ENCODE results near the gene DNPEP. TPM values are rescaled to one million over a fixed set of nuclear protein-coding genes. Genes with fewer than 3 reads are reported as not detected.
"Not testable (repeated sequence)": the region's sequence is repeated elsewhere in the genome, so short reads cannot be mapped to it uniquely, and the experiment has no call there.

DNPEP gene
- polyA plus RNA-seq, 5 donors = 48.3 to 89.7 (median 71.3) TPM

- no peak for DNase-seq
Observed at GRCh38 chr2:219420687-219421086, 33.0 kb upstream of the DNPEP start.

DNA sequence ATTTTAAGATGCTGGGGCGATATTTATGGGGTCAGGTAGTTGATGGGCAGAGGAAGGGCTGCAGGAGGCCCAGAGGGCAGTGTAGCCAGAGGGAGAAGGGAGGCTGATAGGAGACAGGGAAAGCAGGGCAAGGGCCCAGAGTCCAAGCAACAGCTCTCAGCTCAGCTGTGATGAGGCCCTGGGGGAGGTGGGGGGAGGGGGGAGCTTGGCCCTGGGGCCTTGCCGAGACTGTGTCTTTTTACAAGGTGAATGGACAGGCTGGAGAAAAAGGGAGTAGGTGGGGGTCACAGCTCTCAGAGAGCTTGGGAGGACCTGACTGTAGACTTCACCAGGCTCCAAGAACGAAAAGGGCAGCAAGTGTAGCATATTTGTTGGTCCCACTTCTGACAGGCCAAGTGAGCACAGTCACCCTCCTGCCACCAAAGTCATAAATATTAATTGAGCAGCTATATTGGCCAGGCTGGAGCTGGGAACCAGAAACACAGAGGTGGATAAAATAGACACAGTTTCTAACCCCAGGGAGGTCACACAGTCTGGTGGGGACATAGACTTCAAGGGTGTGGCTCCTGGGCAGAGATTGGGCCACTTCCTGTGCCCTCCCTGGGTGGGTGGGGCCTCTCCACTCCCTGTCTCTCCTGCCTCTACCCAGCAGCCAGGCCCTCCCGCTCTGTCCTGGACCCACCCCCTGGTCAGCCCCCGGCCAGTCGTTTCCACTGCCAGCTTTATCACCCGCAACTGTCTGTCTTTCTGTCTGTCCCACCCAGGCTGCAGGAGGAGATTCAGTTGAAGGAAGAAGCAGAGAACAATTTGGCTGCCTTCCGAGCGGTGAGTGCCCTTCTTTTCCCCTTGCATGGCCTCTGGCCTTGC, 31.9 kb upstream of the DNPEP start:
- no peak for DNase-seq

DNA sequence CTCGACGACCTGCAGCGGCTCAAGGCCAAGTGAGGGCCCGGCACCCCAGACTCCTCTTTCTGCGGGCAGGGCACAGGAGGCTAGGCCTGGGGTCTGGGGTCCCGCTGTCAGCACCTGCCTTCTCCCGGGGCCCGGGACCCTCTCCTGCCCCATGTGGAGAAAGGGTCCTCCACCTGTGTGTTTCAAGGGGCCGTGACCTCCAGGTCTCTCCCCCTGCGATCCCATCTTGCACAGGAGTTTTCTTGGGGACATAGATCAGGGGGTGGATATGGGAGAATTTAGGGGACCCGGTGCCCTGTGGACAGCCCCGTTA, 31.3 kb upstream of the DNPEP start:
- DNase-seq = no peak

- peak in 1 of 2 donors; percentile 39 for DNase-seq
Observed at GRCh38 chr2:219418155-219419011, 30.7 kb upstream of the DNPEP start, which contains the start of gene DES. Gene DES, plus strand, starts transcription at chr2:219418377. Its CDS starts 86 bp downstream, at chr2:219418463.

DNA sequence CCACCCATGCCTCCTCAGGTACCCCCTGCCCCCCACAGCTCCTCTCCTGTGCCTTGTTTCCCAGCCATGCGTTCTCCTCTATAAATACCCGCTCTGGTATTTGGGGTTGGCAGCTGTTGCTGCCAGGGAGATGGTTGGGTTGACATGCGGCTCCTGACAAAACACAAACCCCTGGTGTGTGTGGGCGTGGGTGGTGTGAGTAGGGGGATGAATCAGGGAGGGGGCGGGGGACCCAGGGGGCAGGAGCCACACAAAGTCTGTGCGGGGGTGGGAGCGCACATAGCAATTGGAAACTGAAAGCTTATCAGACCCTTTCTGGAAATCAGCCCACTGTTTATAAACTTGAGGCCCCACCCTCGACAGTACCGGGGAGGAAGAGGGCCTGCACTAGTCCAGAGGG, 29.7 kb upstream of the DNPEP start:
- DNase-seq = no peak

- no peak for DNase-seq
Observed at GRCh38 chr2:219416938-219417337, 29.2 kb upstream of the DNPEP start.

DNA sequence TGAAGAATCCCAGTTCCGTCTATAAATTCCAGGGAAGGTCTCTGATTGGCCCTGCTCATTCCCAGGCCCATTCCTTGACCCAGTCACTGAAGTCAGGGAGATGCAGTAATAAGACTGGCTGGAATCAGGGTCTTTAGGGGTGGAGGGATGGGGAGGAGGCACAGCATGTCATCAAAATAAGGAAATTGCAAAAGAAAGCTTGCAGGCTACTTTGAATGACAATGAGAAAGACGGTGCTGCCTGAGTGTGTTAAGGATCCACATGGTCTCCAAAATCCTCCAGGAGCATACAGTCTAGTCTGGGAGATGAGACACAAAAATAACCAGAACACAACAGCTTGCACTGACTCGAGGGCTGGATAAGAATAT, 28.5 kb upstream of the DNPEP start:
- no peak for DNase-seq

DNA sequence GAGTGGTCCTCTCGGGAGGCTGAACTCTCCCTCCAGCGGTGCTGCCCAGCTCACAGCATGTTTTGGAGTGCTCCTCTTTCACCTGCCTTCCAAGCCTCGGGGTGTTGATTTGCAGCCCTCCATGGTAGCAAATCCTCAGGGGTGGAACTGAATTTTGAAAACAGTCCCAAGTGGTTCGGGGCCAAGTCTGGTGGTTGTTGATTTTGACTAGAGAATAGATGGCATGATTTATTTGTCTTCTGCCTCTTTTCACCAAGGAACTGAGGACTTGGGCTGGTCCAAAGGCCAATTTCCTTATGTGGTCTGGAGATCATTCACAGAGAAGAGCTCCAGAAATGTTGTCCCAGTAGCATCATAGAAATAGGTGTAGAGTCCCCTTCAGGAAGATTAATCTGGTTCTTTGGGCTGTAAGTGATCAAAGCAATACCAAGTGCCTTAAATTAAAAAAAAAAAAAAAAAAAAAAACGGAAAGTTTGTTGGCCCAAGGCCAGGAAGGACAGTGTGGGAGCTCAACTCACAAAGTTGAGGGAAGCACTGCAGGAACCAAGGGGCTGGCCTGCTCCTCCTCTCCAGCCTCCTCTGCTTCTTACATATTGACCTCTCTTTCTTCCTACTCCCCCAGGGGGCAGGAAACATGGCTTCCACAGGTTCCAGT, 28.0 kb upstream of the DNPEP start:
- no peak for DNase-seq

DNA sequence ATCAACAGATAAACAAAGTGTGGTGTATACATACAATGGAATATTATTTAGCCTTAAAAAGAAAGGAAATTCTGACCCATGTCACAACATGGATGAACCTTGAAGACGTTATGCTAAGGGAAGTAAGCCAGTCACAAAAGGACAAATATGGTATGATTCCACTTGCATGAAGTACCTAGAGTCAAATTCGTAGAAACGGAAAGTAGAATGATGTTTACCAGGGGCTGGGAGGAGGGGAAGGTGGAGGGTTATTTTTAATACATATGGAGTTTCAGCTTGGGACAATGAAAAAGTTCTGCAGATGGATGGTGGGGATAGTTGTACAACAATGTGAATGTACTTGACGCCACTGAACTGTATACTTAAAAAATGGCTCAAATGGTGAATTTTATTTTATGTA, 27.1 kb upstream of the DNPEP start:
- no peak for DNase-seq

GRCh38 chr2:219410390-219410789, 22.7 kb upstream of the DNPEP start:
- DNase-seq = no peak

DNA sequence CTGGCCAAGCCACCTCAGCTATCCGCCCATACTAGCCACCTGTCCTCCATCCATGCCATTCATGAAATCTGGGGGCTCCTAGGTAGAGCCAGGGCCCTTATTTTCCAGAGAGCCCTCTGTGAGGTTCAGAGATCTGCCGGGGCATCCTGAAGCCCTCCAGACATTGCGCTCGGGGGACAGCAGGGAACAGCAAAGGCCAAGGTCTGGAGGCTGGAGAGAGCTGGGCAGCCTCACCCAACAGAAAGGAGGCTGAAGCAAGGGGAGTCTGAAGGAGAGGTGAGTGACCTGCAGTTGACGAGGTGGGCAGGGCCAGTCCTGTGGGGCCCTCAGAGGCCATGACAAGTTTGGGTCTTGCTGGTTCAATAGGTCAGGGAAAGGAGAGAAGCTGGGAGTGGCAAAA, 21.9 kb upstream of the DNPEP start:
- DNase-seq = no peak

DNA sequence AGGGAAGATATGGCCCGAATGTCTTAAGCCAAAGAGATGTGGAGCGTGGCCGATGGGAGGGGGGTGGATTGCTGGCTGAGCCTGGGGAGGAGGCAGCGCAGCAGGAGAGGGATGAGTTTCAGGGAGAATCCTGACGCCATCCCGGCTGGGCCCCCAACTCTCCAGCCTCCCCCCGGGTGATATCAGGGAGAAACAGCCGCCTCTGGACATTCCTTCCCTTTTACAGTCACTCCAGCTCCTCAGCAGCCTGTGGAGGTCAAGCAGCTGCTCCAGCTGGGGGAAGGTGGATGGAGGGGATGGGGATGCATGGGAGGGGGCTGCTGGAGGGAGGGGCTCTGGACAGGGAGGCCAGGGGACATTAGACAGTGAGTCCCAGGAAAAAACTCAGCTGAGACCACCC, 20.9 kb upstream of the DNPEP start:
- DNase-seq = no peak

GRCh38 chr2:219408204-219408603, 20.5 kb upstream of the DNPEP start:
- no peak for DNase-seq

DNA sequence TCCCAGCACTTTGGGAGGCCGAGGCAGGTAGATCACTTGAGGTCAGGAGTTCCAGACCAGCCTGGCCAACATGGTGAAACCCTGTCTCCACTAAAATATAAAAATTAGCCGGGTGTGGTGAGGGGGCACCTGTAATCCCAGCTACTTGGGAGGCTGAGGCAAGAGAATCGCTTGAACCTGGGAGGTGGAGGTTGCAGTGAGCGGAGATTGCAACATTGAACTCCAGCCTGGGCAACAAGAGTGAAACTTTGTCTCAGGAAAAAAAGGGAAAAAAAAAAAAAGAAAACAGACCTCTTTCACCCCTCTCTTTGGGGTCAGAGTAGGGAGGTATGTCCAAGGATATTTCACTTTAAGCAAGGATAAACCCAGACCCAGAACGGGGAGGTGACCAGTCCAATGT, 19.6 kb upstream of the DNPEP start:
- DNase-seq = not testable (repeated sequence)

DNA sequence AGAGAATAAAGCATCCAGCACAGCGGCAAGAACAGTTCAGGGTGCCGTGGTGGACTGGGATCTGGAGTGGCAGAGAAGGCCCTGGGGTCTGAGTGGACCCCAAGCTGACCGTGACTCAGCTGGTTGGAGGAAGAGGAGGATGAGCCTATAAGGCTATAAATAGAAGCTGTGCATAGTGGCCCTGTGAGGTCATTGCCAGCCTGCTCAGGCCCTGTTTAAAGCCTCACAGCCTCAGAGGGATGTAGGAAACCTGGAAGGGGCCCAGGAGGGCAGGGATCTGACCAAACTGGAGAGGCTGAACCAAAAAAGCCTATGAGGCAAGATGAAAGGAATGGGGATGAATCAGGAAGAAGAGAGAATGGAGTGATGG, 19.1 kb upstream of the DNPEP start:
- DNase-seq = no peak

DNA sequence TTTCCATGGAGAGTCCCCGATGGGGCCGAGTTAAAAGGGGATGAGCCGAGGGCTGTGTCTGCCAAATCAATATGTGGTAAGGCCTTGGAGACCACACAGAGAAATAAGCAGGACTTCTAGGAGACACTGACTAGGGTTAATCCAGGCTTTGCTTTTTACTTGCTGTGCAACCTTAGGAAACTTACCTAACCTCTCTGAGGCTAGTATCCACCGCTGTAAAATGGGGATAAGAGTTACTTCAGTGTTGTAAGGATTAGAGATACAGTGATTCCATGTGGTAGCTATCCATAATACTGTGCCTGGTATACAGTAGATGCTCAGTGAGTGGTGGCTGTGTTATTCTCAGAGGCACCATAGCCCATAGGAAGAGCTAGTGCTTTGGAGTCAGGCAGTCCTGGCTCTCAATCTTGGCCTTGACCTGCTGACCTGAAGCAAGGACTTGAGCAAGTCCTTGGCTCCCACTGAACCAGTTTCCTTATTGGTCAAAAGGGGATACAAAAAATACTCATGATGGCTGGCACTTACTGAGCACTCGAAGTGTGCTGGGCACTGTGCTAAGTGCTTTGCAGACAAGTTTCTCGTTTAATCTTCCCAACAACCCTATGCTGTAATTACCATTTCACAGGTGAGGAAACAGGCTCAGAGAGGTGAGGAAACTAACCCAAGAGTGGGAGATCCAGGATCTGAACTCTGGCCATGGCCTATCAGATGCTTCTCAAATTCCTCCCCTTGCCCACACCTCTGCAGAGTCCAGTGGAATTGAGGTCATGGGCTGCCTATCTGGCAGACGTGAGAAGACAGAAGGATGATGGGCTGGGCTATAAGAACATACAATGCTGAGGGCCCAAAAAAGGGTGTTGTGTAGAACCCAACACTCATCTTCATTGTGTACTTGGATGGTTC, 18.5 kb upstream of the DNPEP start:
- no peak for DNase-seq

DNA sequence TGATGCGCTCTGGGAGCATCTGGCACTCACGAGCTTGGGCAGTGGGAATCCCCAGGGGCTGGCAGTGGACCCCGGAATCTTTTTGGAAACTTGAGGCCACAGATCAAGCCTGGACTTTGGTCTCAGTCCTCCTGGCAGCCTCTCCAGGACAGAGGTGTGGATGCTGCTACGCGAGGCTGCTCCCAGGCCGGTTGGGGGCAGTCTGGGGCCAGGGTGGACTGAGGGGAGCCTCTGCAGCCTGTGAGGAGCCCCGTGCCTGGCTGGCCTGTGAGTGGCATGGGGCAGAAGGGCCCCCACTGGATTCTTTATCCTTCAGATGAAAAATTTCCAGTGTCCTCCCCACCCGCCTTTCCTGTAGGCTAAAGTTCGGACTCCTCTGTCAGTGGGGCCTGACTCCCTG, 17.7 kb upstream of the DNPEP start:
- DNase-seq = no peak

GRCh38 chr2:219404954-219405353, 17.2 kb upstream of the DNPEP start:
- DNase-seq = no peak

- DNase-seq = no peak
Observed at GRCh38 chr2:219404291-219404910, 16.7 kb upstream of the DNPEP start.

DNA sequence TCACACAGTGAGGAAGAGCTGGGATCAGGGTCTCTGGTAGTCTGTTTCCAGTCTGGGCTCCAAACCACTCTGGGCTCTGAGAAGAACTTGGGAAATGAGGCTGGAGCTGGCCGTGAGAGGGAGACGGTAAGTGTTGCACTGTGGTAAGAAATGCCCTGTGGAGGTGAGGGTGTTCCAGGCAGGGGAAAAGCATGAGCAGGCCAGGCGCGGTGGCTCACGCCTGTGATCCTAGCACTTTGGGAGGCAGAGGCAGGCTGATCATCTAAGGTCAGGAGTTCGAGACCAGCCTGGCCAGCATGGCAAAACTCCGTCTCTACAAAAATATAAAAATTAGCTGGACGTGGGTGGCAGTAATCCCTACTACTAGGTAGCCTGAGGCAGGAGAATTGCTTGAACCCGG, 16.1 kb upstream of the DNPEP start:
- DNase-seq = no peak
